DOHH2 (cell line): ENCODE data around the gene SCFD2.

Experiments
- H3F3A ChIP-seq: fragments of 200-600 bp; sonication (generic), shearing (Covaris generic); 2 replicates; pipeline ENCODE4 v1.6.0; 2016; ENCODE audit warnings: antibody characterized with exemption, mild to moderate bottlenecking; ENCODE audit not compliant: control insufficient read depth, insufficient read depth
- H3K27ac ChIP-seq: fragments of 200-600 bp; sonication (generic); 2 replicates; pipeline ENCODE4 v1.5.1; 2014; ENCODE audit warnings: low read depth, mild to moderate bottlenecking, low read length, moderate library complexity
- H3K27me3 ChIP-seq: fragments of 200-600 bp; sonication (generic); 2 replicates; pipeline ENCODE4 v1.6.1; 2014; ENCODE audit warnings: mild to moderate bottlenecking, low read length, mixed read lengths; ENCODE audit not compliant: control insufficient read depth
- H3K36me3 ChIP-seq: fragments of 200-600 bp; sonication (generic); 2 replicates; pipeline ENCODE4 v1.6.1; 2014; ENCODE audit warnings: mild to moderate bottlenecking, low read length, moderate library complexity, mixed read lengths; ENCODE audit not compliant: control insufficient read depth
- H3K4me1 ChIP-seq: fragments of 200-600 bp; sonication (generic); 2 replicates; pipeline ENCODE4 v1.6.1; 2014; ENCODE audit warnings: mild to moderate bottlenecking, low read length, mixed read lengths; ENCODE audit not compliant: control insufficient read depth
- H3K4me2 ChIP-seq: fragments of 200-600 bp; sonication (generic); 2 replicates; pipeline ENCODE4 v1.6.0; 2014; ENCODE audit warnings: mild to moderate bottlenecking, low read length, moderate library complexity
- H3K4me3 ChIP-seq: fragments of 200-600 bp; sonication (generic); 2 replicates; pipeline ENCODE4 v1.5.1; 2014; ENCODE audit warnings: mild to moderate bottlenecking, low read length, mixed read lengths
- H3K79me2 ChIP-seq: fragments of 200-600 bp; sonication (generic); 2 replicates; pipeline ENCODE4 v1.6.1; 2014; ENCODE audit warnings: mild to moderate bottlenecking, low read length, mixed read lengths; ENCODE audit not compliant: control insufficient read depth
- H3K9me2 ChIP-seq: fragments of 200-600 bp; sonication (generic); replicated peaks from 2 replicates; pipeline ENCODE4 v1.6.1; 2014; ENCODE audit warnings: mild to moderate bottlenecking, low read length, mixed read lengths; ENCODE audit not compliant: control insufficient read depth
- H3K9me3 ChIP-seq: fragments of 200-600 bp; sonication (generic); 2 replicates; pipeline ENCODE4 v1.6.1; 2014; ENCODE audit warnings: antibody characterized with exemption, low read length, mixed read lengths; ENCODE audit not compliant: control insufficient read depth, insufficient read depth
- H4K20me1 ChIP-seq: fragments of 200-600 bp; sonication (generic); 2 replicates; pipeline ENCODE4 v1.6.0; 2014; ENCODE audit warnings: low read depth, mild to moderate bottlenecking, antibody characterized with exemption, low read length, moderate library complexity; ENCODE audit not compliant: control insufficient read depth, insufficient read depth
- CTCF ChIP-seq: fragments of 200-600 bp; sonication (generic); IDR thresholded peaks from one replicate; pipeline ENCODE4 v1.5.1; 2014; ENCODE audit warnings: antibody characterized with exemption, mild to moderate bottlenecking, low read depth, low read length; ENCODE audit not compliant: poor library complexity, severe bottlenecking
- EZH2phosphoT487 ChIP-seq: fragments of 200-600 bp; sonication (generic); IDR thresholded peaks from 2 replicates; pipeline ENCODE4 v1.6.1; 2017; ENCODE audit warnings: borderline replicate concordance, mild to moderate bottlenecking, antibody characterized with exemption, low read length, moderate library complexity, mixed read lengths

Gene SCFD2

GRCh38 chr4:52892880-52893279 lies 473.0 kb downstream of the SCFD2 start:
- Histone ChIP-seq H3K79me2 (no peaks in the 10 kb centered on the region), H4K20me1 (no peaks in the 10 kb centered on the region), H3K27ac (no peak overlapping the region), H3K9me3 (no peaks in the 10 kb centered on the region), H3K9me2 (no peaks in the 10 kb centered on the region), H3F3A (no peaks in the 10 kb centered on the region), H3K27me3 (no peaks in the 10 kb centered on the region), H3K4me1 (no peaks in the 10 kb centered on the region), H3K4me2 (no peak overlapping the region), H3K4me3 (no peak overlapping the region), H3K36me3 (no peaks in the 10 kb centered on the region)
- no peak for TF ChIP-seq EZH2phosphoT487

DNA sequence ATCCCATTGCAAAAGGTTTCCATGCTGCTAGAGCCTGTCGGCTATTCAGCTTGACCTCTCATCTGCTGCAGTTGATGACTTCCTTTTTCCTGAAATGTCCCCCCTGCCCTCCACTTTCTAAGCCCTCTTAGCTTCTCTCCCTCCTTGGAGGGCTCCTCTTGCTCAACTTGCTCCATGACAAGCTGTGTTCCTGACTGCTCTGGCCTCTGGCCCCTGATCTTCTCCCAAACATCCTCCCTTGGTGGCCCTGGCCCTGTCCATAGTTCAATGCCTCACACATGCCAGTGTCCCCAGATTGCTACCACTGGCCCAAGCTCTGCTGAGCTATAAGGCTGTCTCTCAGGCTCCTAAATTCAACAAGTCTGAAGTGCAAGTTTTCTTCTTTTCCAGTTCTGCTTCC lies 474.1 kb downstream of the SCFD2 start:
- H3K27ac ChIP-seq: no peak overlapping the region
- no peak overlapping the region for H3K4me3 ChIP-seq
- no peaks in the 10 kb centered on the region for H3K4me1 ChIP-seq
- TF ChIP-seq EZH2phosphoT487 (no peak), CTCF (no peak)
- H3K36me3 ChIP-seq: no peaks in the 10 kb centered on the region
- no peaks in the 10 kb centered on the region for H3F3A ChIP-seq
- no peaks in the 10 kb centered on the region for H3K9me2 ChIP-seq
- no peaks in the 10 kb centered on the region for H3K27me3 ChIP-seq
- H4K20me1 ChIP-seq: no peaks in the 10 kb centered on the region
- H3K79me2 ChIP-seq: no peaks in the 10 kb centered on the region
- H3K9me3 ChIP-seq: peaks cover 1% of the 10 kb centered on the region; the same call in 1 of the 2 replicates
- H3K4me2 ChIP-seq: no peak overlapping the region

DNA sequence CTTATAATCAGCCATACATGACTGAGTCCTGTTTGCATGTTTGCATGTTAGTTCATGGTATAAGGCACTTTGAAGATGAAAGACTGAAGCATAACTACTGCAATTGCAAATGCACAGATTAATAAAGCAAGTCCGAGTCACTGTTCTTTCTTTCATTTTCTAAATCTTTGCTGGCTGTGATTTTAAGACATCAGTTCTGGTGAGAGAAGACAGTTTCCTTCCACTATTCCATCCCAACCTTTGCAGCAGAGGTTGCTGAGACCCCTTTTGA lies 475.4 kb downstream of the SCFD2 start:
- no peaks in the 10 kb centered on the region for H3F3A ChIP-seq
- no peak overlapping the region for H3K4me2 ChIP-seq
- no peaks in the 10 kb centered on the region for H3K9me2 ChIP-seq
- H3K36me3 ChIP-seq: peaks cover 3% of the 10 kb centered on the region; the same call in 1 of the 2 replicates
- no peaks in the 10 kb centered on the region for H3K27me3 ChIP-seq
- peaks cover 13% of the 10 kb centered on the region; the same call in 1 of the 2 replicates for H3K9me3 ChIP-seq
- TF ChIP-seq EZH2phosphoT487 (no peak), CTCF (no peak)
- no peak overlapping the region for H3K27ac ChIP-seq
- no peaks in the 10 kb centered on the region for H3K79me2 ChIP-seq
- no peak overlapping the region for H3K4me3 ChIP-seq
- no peaks in the 10 kb centered on the region for H3K4me1 ChIP-seq
- no peaks in the 10 kb centered on the region for H4K20me1 ChIP-seq

GRCh38 chr4:52889778-52890520 lies 475.9 kb downstream of the SCFD2 start:
- H3K4me1 ChIP-seq: no peaks in the 10 kb centered on the region
- H3K4me3 ChIP-seq: no peak overlapping the region
- TF ChIP-seq CTCF: no peak
- no peak for TF ChIP-seq EZH2phosphoT487
- H3K27ac ChIP-seq: no peak overlapping the region
- no peaks in the 10 kb centered on the region for H3K79me2 ChIP-seq
- no peaks in the 10 kb centered on the region for H4K20me1 ChIP-seq
- no peak overlapping the region for H3K4me2 ChIP-seq
- no peaks in the 10 kb centered on the region for H3K9me2 ChIP-seq
- H3K36me3 ChIP-seq: peaks cover 3% of the 10 kb centered on the region; the same call in 1 of the 2 replicates
- no peaks in the 10 kb centered on the region for H3F3A ChIP-seq
- no peaks in the 10 kb centered on the region for H3K27me3 ChIP-seq
- peaks cover 13% of the 10 kb centered on the region; the same call in 1 of the 2 replicates for H3K9me3 ChIP-seq
